ENCODE data around the gene RNF220.

GRCh38 chr1:44508397-44508745, 103.3 kb downstream of the RNF220 start:
- TF ChIP-seq POLR2A (IDR thresholded peaks at IDR 0.05), result no peak
- no peak for TF ChIP-seq CTCF (IDR thresholded peaks at IDR 0.05)

Data from body of pancreas (tissue), 4 donors.